Nephron progenitor cell (in vitro differentiated cells): ENCODE measurements around the gene CHTF8.
A peak's percentile ranks its signal among the peaks of the same experiment; 100 is the strongest.

ENCODE experiments used
- DNase-seq: peaks from one replicate; pipeline ENCODE4 v3.0.0; 2021
- H3K27ac Mint-ChIP-seq: 2 replicates; pipeline ENCODE4 v1.8.0; 2021; ENCODE audit warnings: mild to moderate bottlenecking, moderate library complexity, mixed read lengths
- H3K27me3 Mint-ChIP-seq: 2 replicates; pipeline ENCODE4 v1.8.0; 2021; ENCODE audit warnings: mild to moderate bottlenecking, low read depth, mixed read lengths; ENCODE audit not compliant: poor library complexity
- H3K36me3 Mint-ChIP-seq: 2 replicates; pipeline ENCODE4 v1.8.0; 2021; ENCODE audit warnings: low read depth, mixed read lengths
- H3K4me1 Mint-ChIP-seq: 2 replicates; pipeline ENCODE4 v1.8.0; 2021; ENCODE audit warnings: mixed read lengths
- H3K4me3 Mint-ChIP-seq: 2 replicates; pipeline ENCODE4 v1.8.0; 2021; ENCODE audit warnings: mild to moderate bottlenecking, moderate library complexity, mixed read lengths
- H3K9me3 Mint-ChIP-seq: 2 replicates; pipeline ENCODE4 v1.8.0; 2021; ENCODE audit warnings: mild to moderate bottlenecking, moderate library complexity, mixed read lengths
- CTCF ChIP-seq: fragments of 200-600 bp; sonication (generic); IDR thresholded peaks from 2 replicates; pipeline ENCODE4 v1.5.0; 2021; ENCODE audit warnings: antibody characterized with exemption

Gene CHTF8

GRCh38 chr16:69088684-69089083, 43.7 kb downstream of the CHTF8 start:
- peak overlapping the region; percentile 46 for H3K27ac Mint-ChIP-seq
- no peak for TF ChIP-seq CTCF
- peaks cover 20% of the 10 kb centered on the region for H3K4me1 Mint-ChIP-seq
- H3K36me3 Mint-ChIP-seq = peaks cover 2% of the 10 kb centered on the region
- peaks cover under 1% of the 10 kb centered on the region for H3K27me3 Mint-ChIP-seq
- no peaks in the 10 kb centered on the region for H3K9me3 Mint-ChIP-seq
- no peak overlapping the region for H3K4me3 Mint-ChIP-seq
- DNase-seq = no peak

DNA sequence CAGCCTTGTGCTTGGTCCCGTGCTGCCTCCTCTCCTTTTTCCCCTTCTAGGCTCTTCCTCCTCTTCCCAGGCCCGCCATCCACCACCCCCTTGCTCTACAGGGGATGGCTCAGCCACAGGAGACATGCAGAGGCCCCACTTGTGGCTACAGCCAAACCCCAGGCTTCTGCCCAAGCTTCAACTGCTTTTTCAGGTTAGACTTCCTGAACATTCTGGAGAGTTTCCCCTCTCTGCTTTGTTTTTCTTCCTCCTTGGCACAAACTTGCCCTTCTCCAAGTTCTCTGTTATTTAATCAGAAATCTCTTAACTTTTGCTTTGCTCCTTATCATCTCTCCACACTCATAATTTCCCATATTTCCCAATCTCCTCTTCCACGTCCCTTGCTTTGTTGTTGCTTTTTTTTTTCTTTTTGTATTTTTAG, 45.2 kb downstream of the CHTF8 start:
- H3K4me1 Mint-ChIP-seq = peaks cover 22% of the 10 kb centered on the region
- TF ChIP-seq CTCF = no peak
- no peaks in the 10 kb centered on the region for H3K9me3 Mint-ChIP-seq
- H3K4me3 Mint-ChIP-seq = no peak overlapping the region
- H3K27me3 Mint-ChIP-seq = peaks cover 3% of the 10 kb centered on the region
- peaks cover 5% of the 10 kb centered on the region for H3K36me3 Mint-ChIP-seq
- H3K27ac Mint-ChIP-seq = no peak overlapping the region
- DNase-seq = no peak

DNA sequence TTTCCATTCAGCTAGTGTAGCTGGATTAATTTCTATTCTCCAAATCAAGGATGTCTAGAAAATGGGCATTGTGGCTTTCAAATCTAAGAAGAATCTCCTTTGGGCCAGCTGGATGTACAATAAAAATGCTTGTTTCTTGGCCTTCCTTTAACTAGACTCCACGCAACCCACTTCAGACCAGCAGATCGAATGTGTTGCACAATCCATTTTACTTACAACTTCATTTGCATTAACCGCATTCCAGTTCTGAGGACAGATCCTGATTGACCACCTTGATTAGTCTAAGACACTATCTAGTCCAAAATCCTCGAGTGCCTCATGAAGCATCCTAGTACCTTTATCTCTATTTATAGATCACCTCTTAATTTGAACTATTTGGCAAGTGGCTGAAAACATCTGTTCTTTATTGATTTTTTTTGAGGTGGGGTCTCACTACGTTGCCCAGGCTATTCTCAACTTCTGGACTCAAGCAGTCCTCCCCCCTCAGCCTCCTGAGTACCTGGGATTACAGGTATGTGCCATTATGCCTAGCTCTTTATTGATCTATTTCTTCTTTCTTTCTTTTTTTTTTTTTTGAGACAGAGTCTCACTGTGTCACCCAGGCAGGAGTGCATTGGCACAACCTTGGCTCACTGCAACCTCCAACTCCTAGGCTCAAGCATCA, 47.2 kb downstream of the CHTF8 start:
- DNase-seq = no peak
- Mint-ChIP-seq H3K4me3 (no peak overlapping the region), H3K27ac (no peak overlapping the region), H3K9me3 (no peaks in the 10 kb centered on the region), H3K27me3 (peaks cover 3% of the 10 kb centered on the region), H3K4me1 (peaks cover 22% of the 10 kb centered on the region), H3K36me3 (peaks cover 5% of the 10 kb centered on the region)
- no peak for TF ChIP-seq CTCF

DNA sequence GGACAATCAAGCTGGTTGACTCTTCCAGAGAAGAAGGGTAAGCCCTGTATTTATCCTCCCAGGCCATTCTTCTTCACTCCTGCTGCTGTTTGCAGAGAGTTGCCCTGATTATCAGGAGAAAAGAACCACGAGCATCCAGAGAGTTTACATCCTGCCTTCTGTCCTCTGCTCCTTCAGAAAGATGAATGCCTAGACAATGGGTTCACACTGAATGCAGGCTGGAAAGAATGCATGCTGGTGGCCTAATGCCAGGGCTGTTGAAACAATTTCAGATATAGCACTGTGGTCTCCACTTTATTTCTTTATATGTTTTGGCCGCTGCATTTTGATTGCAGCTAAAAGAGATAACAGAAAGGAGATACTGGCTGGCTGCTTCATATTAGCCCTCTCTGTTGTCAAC, 48.1 kb downstream of the CHTF8 start:
- H3K27ac Mint-ChIP-seq = no peak overlapping the region
- DNase-seq = no peak

DNA sequence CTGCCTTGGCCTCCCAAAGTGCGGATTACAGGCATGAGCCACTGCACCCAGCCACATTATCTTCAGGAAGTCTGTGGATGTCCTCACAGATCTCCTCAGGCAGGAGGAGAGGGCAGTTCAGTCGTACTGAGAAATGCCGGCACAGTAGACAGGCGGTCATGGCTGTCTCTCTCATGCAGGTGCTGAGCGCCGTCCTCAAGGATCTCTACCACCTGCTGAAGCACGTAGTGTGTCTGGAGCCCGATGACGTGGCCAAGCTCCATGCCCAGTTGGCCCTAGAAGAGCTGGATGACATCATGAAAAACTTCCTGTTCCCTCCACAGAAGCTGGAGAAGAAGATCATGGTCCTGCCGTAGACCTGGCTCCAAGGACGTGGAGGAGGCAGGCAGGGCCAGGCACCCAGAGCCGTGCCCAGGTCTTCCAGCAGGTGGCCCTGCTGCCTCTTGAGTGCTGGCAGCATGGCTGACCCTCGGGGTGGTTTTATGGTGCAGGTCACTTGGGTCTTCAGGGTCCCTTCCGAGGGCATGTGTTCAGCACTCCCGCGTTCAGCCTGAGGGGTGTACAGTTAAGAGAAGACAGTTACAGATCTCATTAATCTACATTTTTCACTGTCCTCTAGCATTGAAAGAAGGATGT, 49.0 kb downstream of the CHTF8 start:
- Mint-ChIP-seq H3K36me3 (peaks cover 5% of the 10 kb centered on the region), H3K4me1 (peaks cover 11% of the 10 kb centered on the region), H3K27ac (peak overlapping the region; percentile 28), H3K9me3 (no peaks in the 10 kb centered on the region), H3K27me3 (peaks cover 3% of the 10 kb centered on the region), H3K4me3 (no peak overlapping the region)
- TF ChIP-seq CTCF = no peak
- DNase-seq = no peak

More for the DNA sequence above, 48.1 kb downstream of the CHTF8 start:
- peaks cover 5% of the 10 kb centered on the region for H3K36me3 Mint-ChIP-seq
- peaks cover 18% of the 10 kb centered on the region for H3K4me1 Mint-ChIP-seq
- TF ChIP-seq CTCF = no peak
- no peak overlapping the region for H3K4me3 Mint-ChIP-seq
- H3K27me3 Mint-ChIP-seq = peaks cover 3% of the 10 kb centered on the region
- no peaks in the 10 kb centered on the region for H3K9me3 Mint-ChIP-seq

GRCh38 chr16:69079697-69080096, 52.7 kb downstream of the CHTF8 start:
- DNase-seq = no peak
- Mint-ChIP-seq H3K27ac (no peak overlapping the region), H3K4me3 (no peak overlapping the region), H3K36me3 (peaks cover 5% of the 10 kb centered on the region), H3K27me3 (peaks cover 3% of the 10 kb centered on the region), H3K9me3 (no peaks in the 10 kb centered on the region), H3K4me1 (peaks cover 18% of the 10 kb centered on the region)
- TF ChIP-seq CTCF = no peak
